HepG2 (cell line): ENCODE measurements around the gene DIAPH1. TPM values are rescaled to one million over a fixed set of nuclear protein-coding genes. Genes with fewer than 3 reads are reported as not detected.
A peak's percentile ranks its signal among the peaks of the same experiment; 100 is the strongest.

Experiments
- FOXK1 ChIP-seq: sonication (generic); formaldehyde crosslinking; IDR thresholded peaks from 2 replicates; pipeline ENCODE4 v1.4.0; 2020; ENCODE audit warnings: low read depth, missing genetic modification reagents, borderline replicate concordance
- GABPB1 ChIP-seq: IDR thresholded peaks from 2 replicates; pipeline ENCODE4 v1.6.1; 2016; ENCODE audit warnings: mild to moderate bottlenecking, missing genetic modification reagents, moderate library complexity, missing compliant biosample characterization
- IRF2 ChIP-seq: IDR thresholded peaks from 2 replicates; pipeline ENCODE4 v1.6.1; 2018; ENCODE audit warnings: missing genetic modification reagents, missing compliant biosample characterization
- NFE2L2 ChIP-seq: fragments of 150-350 bp; IDR thresholded peaks from 2 replicates; pipeline ENCODE4 v1.6.1; 2014; ENCODE audit warnings: low read length
- NR3C1 ChIP-seq: sonication (generic); formaldehyde crosslinking; IDR thresholded peaks from 2 replicates; pipeline ENCODE4 v1.4.0; 2020; ENCODE audit warnings: missing genetic modification reagents
- RAD21 ChIP-seq: fragments of 450-650 bp; formaldehyde crosslinking; IDR thresholded peaks from 2 replicates; pipeline ENCODE4 v1.5.0; 2020; ENCODE audit warnings: mild to moderate bottlenecking
- SAFB2 ChIP-seq: sonication (generic); formaldehyde crosslinking; IDR thresholded peaks from 2 replicates; pipeline ENCODE4 v1.5.1; 2020; ENCODE audit warnings: missing genetic modification reagents, low read depth, mild to moderate bottlenecking, borderline replicate concordance
- SCMH1 ChIP-seq: sonication (generic); formaldehyde crosslinking; IDR thresholded peaks from 2 replicates; pipeline ENCODE4 v1.9.0; 2021; ENCODE audit warnings: missing genetic modification reagents, mild to moderate bottlenecking, borderline replicate concordance
- SPEN ChIP-seq: sonication (generic); formaldehyde crosslinking; IDR thresholded peaks from 2 replicates; pipeline ENCODE4 v1.5.1; 2020; ENCODE audit warnings: low read depth, mild to moderate bottlenecking, missing genetic modification reagents
- TP53 ChIP-seq: sonication (generic); formaldehyde crosslinking; conservative IDR thresholded peaks from 2 replicates; pipeline ENCODE4 v1.4.0; 2020; ENCODE audit warnings: missing genetic modification reagents
- YEATS2 ChIP-seq: sonication (generic); formaldehyde crosslinking; IDR thresholded peaks from 2 replicates; pipeline ENCODE4 v1.4.0; 2020; ENCODE audit warnings: missing genetic modification reagents, borderline replicate concordance
- ZBTB21 ChIP-seq: sonication (generic); formaldehyde crosslinking; IDR thresholded peaks from 2 replicates; pipeline ENCODE4 v1.4.0; 2020; ENCODE audit warnings: missing genetic modification reagents
- ZNF230 ChIP-seq: sonication (generic); formaldehyde crosslinking; IDR thresholded peaks from 2 replicates; pipeline ENCODE4 v1.4.0; 2020; ENCODE audit warnings: mild to moderate bottlenecking, missing genetic modification reagents
- ZNF264 ChIP-seq: sonication (generic); formaldehyde crosslinking; IDR thresholded peaks from 2 replicates; pipeline ENCODE4 v1.4.0; 2020; ENCODE audit warnings: missing genetic modification reagents
- ZNF331 ChIP-seq: sonication (generic); formaldehyde crosslinking; IDR thresholded peaks from 2 replicates; pipeline ENCODE4 v1.4.0; 2020; ENCODE audit warnings: missing genetic modification reagents
- polyA plus RNA-seq, 8 experiments: library from polyadenylated mRNA; depleted of rRNA in 3 of 8; stranded (reverse) in 7 of 8; unstranded in 1 of 8; fragments of >200 nt; fragmentation: Illumina TruSeq in 4 of 8; extraction: Trizol in 4 of 8; gene quantifications; 2 replicates each; pipeline versions ENCODE4 v1.2.1 to v1.2.3, GENCODE V29; 2011 to 2016; ENCODE audit warnings: low read depth in 4 of 8, missing spikeins in 1 of 8, mixed read lengths in 1 of 8; ENCODE audit not compliant: insufficient read depth in 1 of 8
- total RNA-seq, 5 experiments: library from RNA; depleted of rRNA; stranded (reverse); fragments of >200 nt; fragmentation: Illumina TruSeq; extraction: Trizol; gene quantifications; 2 replicates each; pipeline ENCODE4 v1.2.3, GENCODE V29; 2016; ENCODE audit warnings: low read depth in 1 of 5
- TF ChIP-seq, protein P1 (sequence below): sonication (generic); formaldehyde crosslinking; IDR thresholded peaks from one replicate; pipeline ENCODE4 v1.5.1; 2020; ENCODE audit warnings: mild to moderate bottlenecking, missing genetic modification reagents; ENCODE audit errors: not compliant biosample characterization
- TF ChIP-seq, protein P2 (sequence below): sonication (generic); formaldehyde crosslinking; IDR thresholded peaks from 2 replicates; pipeline ENCODE4 v1.8.1; 2023; ENCODE audit warnings: mild to moderate bottlenecking, missing genetic modification reagents
- TF ChIP-seq, protein P3 (sequence below): sonication (generic); formaldehyde crosslinking; IDR thresholded peaks from 2 replicates; pipeline ENCODE4 v1.5.0; 2020; ENCODE audit warnings: missing genetic modification reagents
- TF ChIP-seq, protein P4 (sequence below): sonication (generic); formaldehyde crosslinking; IDR thresholded peaks from 2 replicates; pipeline ENCODE4 v1.4.0; 2020; ENCODE audit warnings: missing genetic modification reagents

The DIAPH1 gene
- total and polyA plus RNA-seq, 2 of the 13 experiments (the other 11 are each of a cell fraction or from before 2014, with no cell fraction given): 25.1 to 33.9 TPM

DNA sequence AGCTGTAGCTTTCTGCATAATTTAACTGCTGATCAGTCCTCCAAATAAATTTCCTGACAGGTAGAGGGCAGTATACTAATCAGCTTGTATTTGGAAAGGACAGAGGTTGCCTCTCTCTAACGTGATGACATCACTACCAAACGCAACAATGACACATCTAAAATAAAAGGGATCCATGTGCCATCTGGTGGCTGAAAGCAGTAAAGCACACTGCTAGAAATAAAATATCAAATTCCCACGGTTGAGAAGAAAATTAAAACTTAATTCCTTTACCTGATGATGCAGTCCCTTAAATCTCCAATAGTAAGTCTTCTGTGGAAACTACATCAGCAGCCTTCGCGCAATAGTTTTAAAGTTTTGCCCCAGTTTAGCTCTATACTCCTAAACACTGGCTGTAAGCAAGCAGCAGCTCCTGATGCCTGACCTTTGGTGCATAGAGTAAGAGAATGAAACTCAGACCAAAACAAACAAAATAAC, 54.5 kb downstream of the DIAPH1 start (continued):
- TF ChIP-seq FOXK1 (CRISPR knock-in tag): peak; percentile 92; the same call in 1 of the 2 replicates
- TF ChIP-seq ZNF331 (CRISPR knock-in tag): peak; percentile 54; the same call in 1 of the 2 replicates
- TF ChIP-seq, protein P1, sequence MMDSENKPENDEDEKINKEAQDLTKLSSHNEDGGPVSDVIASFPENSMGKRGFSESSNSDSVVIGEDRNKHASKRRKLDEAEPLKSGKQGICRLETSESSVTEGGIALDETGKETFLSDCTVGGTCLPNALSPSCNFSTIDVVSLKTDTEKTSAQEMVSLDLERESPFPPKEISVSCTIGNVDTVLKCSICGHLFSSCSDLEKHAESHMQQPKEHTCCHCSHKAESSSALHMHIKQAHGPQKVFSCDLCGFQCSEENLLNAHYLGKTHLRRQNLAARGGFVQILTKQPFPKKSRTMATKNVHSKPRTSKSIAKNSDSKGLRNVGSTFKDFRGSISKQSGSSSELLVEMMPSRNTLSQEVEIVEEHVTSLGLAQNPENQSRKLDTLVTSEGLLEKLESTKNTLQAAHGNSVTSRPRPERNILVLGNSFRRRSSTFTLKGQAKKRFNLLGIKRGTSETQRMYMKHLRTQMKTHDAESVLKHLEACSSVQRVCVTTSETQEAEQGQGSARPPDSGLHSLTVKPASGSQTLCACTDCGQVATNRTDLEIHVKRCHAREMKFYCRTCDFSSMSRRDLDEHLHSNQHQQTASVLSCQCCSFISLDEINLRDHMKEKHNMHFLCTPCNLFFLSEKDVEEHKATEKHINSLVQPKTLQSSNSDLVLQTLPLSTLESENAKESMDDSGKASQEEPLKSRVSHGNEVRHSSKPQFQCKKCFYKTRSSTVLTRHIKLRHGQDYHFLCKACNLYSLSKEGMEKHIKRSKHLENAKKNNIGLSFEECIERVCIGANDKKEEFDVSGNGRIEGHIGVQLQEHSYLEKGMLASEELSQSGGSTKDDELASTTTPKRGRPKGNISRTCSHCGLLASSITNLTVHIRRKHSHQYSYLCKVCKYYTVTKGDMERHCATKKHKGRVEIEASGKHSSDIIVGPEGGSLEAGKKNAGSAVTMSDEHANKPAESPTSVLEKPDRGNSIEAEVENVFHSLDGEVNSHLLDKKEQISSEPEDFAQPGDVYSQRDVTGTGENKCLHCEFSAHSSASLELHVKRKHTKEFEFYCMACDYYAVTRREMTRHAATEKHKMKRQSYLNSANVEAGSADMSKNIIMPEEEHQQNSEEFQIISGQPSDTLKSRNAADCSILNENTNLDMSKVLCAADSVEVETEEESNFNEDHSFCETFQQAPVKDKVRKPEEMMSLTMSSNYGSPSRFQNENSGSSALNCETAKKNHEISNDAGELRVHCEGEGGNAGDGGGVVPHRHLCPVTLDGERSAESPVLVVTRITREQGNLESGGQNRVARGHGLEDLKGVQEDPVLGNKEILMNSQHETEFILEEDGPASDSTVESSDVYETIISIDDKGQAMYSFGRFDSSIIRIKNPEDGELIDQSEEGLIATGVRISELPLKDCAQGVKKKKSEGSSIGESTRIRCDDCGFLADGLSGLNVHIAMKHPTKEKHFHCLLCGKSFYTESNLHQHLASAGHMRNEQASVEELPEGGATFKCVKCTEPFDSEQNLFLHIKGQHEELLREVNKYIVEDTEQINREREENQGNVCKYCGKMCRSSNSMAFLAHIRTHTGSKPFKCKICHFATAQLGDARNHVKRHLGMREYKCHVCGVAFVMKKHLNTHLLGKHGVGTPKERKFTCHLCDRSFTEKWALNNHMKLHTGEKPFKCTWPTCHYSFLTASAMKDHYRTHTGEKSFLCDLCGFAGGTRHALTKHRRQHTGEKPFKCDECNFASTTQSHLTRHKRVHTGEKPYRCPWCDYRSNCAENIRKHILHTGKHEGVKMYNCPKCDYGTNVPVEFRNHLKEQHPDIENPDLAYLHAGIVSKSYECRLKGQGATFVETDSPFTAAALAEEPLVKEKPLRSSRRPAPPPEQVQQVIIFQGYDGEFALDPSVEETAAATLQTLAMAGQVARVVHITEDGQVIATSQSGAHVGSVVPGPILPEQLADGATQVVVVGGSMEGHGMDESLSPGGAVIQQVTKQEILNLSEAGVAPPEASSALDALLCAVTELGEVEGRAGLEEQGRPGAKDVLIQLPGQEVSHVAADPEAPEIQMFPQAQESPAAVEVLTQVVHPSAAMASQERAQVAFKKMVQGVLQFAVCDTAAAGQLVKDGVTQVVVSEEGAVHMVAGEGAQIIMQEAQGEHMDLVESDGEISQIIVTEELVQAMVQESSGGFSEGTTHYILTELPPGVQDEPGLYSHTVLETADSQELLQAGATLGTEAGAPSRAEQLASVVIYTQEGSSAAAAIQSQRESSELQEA (CRISPR knock-in tag): no peak
- TF ChIP-seq, protein P2, sequence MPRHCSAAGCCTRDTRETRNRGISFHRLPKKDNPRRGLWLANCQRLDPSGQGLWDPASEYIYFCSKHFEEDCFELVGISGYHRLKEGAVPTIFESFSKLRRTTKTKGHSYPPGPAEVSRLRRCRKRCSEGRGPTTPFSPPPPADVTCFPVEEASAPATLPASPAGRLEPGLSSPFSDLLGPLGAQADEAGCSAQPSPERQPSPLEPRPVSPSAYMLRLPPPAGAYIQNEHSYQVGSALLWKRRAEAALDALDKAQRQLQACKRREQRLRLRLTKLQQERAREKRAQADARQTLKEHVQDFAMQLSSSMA (CRISPR knock-in tag): no peak
- TF ChIP-seq YEATS2 (CRISPR knock-in tag): peak; percentile 94; the same call in 1 of the 2 replicates
- TF ChIP-seq GABPB1 (CRISPR knock-in tag): peak; percentile 50; the same call in 1 of the 2 replicates
- TF ChIP-seq TP53 (CRISPR knock-in tag): no peak
- 0 out of 2 replicates have a peak, but pooled peaks have one; percentile 53 for TF ChIP-seq IRF2
- TF ChIP-seq SPEN (CRISPR knock-in tag): peak; percentile 33; the same call in 1 of the 2 replicates
- TF ChIP-seq, protein P3, sequence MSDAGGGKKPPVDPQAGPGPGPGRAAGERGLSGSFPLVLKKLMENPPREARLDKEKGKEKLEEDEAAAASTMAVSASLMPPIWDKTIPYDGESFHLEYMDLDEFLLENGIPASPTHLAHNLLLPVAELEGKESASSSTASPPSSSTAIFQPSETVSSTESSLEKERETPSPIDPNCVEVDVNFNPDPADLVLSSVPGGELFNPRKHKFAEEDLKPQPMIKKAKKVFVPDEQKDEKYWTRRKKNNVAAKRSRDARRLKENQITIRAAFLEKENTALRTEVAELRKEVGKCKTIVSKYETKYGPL (CRISPR knock-in tag): no peak
- TF ChIP-seq SCMH1 (CRISPR knock-in tag): no peak
- TF ChIP-seq NR3C1 (CRISPR knock-in tag): no peak
- peak; percentile 56; the same call in 1 of the 2 replicates for TF ChIP-seq RAD21 (CRISPR knock-in tag)
- no peak for TF ChIP-seq ZNF264 (CRISPR knock-in tag)
- TF ChIP-seq SAFB2 (CRISPR knock-in tag): no peak
- peak; percentile 78; the same call in 1 of the 2 replicates for TF ChIP-seq NFE2L2
- TF ChIP-seq, protein P4, sequence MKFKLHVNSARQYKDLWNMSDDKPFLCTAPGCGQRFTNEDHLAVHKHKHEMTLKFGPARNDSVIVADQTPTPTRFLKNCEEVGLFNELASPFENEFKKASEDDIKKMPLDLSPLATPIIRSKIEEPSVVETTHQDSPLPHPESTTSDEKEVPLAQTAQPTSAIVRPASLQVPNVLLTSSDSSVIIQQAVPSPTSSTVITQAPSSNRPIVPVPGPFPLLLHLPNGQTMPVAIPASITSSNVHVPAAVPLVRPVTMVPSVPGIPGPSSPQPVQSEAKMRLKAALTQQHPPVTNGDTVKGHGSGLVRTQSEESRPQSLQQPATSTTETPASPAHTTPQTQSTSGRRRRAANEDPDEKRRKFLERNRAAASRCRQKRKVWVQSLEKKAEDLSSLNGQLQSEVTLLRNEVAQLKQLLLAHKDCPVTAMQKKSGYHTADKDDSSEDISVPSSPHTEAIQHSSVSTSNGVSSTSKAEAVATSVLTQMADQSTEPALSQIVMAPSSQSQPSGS (CRISPR knock-in tag): peak; percentile 97
- peak; percentile 91 for TF ChIP-seq ZBTB21 (CRISPR knock-in tag)
- no peak for TF ChIP-seq ZNF230 (CRISPR knock-in tag)
